Measurements from ENCODE around the gene SYNGAP1. TPM values are rescaled to one million over a fixed set of nuclear protein-coding genes. Genes with fewer than 3 reads are reported as not detected.

The SYNGAP1 gene
- total and polyA plus RNA-seq, 5 donors, result 8.0 to 13.2 (median 8.6) TPM

DNA sequence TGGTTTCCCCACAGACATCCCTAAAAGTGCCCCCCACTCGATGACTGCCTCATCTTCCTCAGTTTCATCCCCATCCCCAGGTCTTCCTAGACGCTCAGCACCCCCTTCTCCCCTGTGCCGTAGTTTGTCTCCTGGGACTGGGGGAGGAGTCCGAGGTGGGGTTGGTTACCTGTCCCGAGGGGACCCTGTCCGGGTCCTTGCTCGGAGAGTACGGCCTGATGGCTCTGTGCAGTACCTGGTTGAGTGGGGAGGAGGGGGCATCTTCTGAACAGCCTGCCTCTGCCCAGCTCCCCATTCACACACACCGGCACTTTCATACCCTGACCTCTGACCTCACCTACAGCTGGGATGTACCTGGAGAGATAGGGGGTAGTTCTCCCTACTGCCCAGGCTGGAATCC lies 4.0 kb upstream of the SYNGAP1 start:
- DNase-seq, result no peak
- no peak for ATAC-seq
- Histone ChIP-seq H3K4me3 (ENCODE audit: low read length) (no peak overlapping the region), H3K27ac (ENCODE audit: low read length) (no peak overlapping the region), H3K4me1 (ENCODE audit: control insufficient read depth, insufficient read depth, low read length) (peaks cover 9% of the 10 kb centered on the region), H3K9me3 (ENCODE audit: control insufficient read depth, low read length) (no peaks in the 10 kb centered on the region), H3K27me3 (ENCODE audit: control insufficient read depth, insufficient read depth) (no peaks in the 10 kb centered on the region)
- intact Hi-C loops (cut with DNase I), result no loop called here
- 69% methylated on average over 9 of the region's 9 CpGs for WGBS

GRCh38 chr6:33416386-33417127 lies 3.3 kb upstream of the SYNGAP1 start:
- H3K4me3 ChIP-seq (ENCODE audit: low read length), result peak overlapping the region; percentile 69
- H3K27ac ChIP-seq (ENCODE audit: low read length), result no peak overlapping the region
- DNase-seq, result no peak
- no peak for ATAC-seq
- no peaks in the 10 kb centered on the region for H3K9me3 ChIP-seq (ENCODE audit: control insufficient read depth, low read length)
- intact Hi-C loops (cut with DNase I), result no loop called here
- WGBS, result 53% methylated on average over 12 of the region's 12 CpGs
- H3K27me3 ChIP-seq (ENCODE audit: control insufficient read depth, insufficient read depth), result no peaks in the 10 kb centered on the region
- H3K4me1 ChIP-seq (ENCODE audit: control insufficient read depth, insufficient read depth, low read length), result peaks cover 9% of the 10 kb centered on the region

DNA sequence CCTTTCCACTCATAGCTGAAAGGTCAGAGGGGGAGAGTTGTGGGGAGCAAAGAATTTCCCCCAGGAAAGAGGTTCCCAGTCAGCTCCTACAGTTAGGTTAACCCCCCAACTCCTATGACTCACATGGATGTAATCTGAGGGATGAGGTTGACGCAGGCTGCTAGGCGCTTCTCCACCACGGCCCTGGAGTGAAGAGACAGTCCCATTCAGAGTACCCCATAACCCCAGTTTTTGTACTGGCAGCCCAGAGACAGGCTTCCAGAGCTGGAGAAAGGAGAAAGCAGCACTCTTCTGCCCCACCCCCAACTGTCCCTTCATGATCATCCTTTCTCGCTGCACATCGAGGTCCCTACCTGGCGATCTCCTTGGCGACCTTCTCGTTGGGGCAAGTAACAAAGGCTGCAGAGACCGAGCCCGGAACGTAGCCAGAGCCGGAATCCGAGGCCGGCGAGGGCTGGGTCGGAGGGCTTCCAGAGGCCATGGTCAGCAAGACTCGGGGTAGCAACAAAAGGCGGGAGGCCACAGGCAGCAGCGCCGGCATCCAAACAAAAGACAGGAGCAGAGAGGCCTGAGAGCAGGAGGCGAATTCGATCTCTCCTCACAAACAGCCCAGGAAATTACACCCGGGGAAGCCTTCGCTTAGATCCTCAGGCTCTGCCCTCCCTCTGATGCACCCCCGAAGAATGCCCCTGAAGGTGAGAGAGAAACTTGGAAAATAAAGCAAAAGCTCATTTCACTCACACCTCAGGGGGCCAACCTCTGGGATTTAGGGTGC lies 2.5 kb upstream of the SYNGAP1 start:
- Histone ChIP-seq H3K4me1 (ENCODE audit: control insufficient read depth, insufficient read depth, low read length) (peaks cover 9% of the 10 kb centered on the region), H3K9me3 (ENCODE audit: control insufficient read depth, low read length) (no peaks in the 10 kb centered on the region), H3K4me3 (ENCODE audit: low read length) (peak overlapping the region; percentile 69), H3K27ac (ENCODE audit: low read length) (peak overlapping the region; percentile 71), H3K27me3 (ENCODE audit: control insufficient read depth, insufficient read depth) (no peaks in the 10 kb centered on the region)
- no peak for DNase-seq
- WGBS, result 3% methylated on average over 25 of the region's 25 CpGs
- intact Hi-C loops (cut with DNase I), result no loop called here
- ATAC-seq, result no peak

- Histone ChIP-seq H3K27me3 (ENCODE audit: control insufficient read depth, insufficient read depth) (no peaks in the 10 kb centered on the region), H3K4me3 (ENCODE audit: low read length) (peak within 1 kb of the TSS; percentile 69), H3K4me1 (ENCODE audit: control insufficient read depth, insufficient read depth, low read length) (peaks cover 9% of the 10 kb centered on the region), H3K9me3 (ENCODE audit: control insufficient read depth, low read length) (no peaks in the 10 kb centered on the region), H3K27ac (ENCODE audit: low read length) (peak within 1 kb of the TSS; percentile 96)
- DNase-seq (peak; percentile 100), ATAC-seq (peak; percentile 95)
- intact Hi-C loops (cut with DNase I), result no loop called here
- under 1% methylated on average over 51 of the region's 51 CpGs for WGBS
These were observed 1.8 kb upstream of the SYNGAP1 start, which contains the start of gene CUTA for GRCh38 chr6:33417903-33418689. Gene CUTA, minus strand, starts transcription at chr6:33418107. Its CDS starts 107 bp downstream, at chr6:33418000.

DNA sequence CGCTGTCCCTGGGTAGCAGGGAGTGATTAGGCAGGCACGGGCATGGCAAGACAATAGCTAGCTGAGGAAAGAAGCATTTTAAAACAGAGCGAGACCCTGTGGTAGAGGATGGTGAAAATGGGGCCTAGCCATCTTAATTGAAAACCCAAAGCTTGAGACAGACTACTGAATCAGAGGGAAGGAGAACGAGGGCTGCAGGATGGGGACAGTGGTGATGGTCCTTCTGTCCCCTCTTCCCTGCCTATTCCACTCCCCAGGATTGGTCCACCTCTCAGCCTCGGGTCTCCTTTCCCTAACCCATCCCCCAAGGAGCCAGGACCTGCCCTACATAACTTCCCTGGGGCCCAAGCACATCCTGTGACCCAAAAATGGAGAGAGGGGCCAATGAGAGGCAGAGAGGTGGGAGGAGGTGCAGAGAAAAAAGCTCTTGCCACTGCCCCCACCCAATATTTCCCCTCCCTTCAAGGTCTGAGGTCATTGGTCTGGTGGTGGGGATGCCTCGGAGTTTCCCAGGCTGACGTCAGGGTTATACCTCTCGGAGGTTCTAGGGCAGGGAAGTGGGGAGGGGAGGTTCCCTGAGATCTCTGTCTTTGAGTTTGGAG lies 1.1 kb upstream of the SYNGAP1 start:
- Histone ChIP-seq H3K4me3 (ENCODE audit: low read length) (peak overlapping the region; percentile 37), H3K27me3 (ENCODE audit: control insufficient read depth, insufficient read depth) (no peaks in the 10 kb centered on the region), H3K9me3 (ENCODE audit: control insufficient read depth, low read length) (no peaks in the 10 kb centered on the region), H3K27ac (ENCODE audit: low read length) (peak overlapping the region; percentile 96), H3K4me1 (ENCODE audit: control insufficient read depth, insufficient read depth, low read length) (peaks cover 9% of the 10 kb centered on the region)
- 37% methylated on average over 8 of the region's 8 CpGs for WGBS
- DNase-seq (no peak), ATAC-seq (no peak)
- intact Hi-C loops (cut with DNase I), result no loop called here

DNA sequence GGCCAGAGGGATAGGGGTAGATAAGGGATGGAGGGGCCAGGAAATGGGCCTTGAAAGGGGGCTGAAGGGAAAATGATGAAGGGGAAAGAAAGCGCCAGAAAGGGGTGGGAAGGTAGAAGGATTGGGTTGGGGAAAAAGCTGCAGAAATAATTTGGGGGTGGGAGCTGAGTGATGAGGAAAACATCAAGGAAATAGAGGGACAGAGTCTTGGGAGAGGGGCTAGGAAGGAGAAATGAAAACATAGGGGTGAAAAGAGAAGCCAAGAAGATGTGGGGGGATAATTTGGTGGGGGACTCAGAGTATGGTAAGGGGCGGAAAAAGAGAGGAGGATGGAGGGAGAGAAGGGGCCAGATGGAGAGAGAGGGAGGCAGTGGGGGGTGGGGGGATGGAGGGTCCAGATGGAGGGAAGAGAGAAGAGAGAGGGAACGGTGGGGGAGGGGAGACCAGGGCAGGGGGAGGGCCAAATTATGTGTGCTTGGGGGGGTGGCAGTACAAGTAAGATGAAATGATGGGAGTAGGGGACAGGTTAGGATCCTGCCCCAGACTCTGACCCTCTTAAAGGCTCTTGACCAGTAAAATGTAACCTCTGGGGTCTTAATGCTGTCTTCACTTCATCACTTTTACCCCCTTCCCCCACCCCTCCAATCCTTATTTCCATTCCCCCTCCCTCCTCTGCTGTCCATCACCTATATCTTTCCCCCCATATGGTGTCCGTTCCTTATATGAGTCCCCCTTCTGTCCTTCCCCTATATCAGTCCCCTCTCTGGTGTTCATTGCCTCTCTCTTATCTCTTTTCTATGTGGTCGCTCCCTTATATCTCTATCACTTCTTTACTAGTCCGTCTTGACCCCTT lies 852 bp downstream of the SYNGAP1 start:
- Histone ChIP-seq H3K4me1 (ENCODE audit: control insufficient read depth, insufficient read depth, low read length) (peaks cover 18% of the 10 kb centered on the region), H3K9me3 (ENCODE audit: control insufficient read depth, low read length) (no peaks in the 10 kb centered on the region), H3K27me3 (ENCODE audit: control insufficient read depth, insufficient read depth) (no peaks in the 10 kb centered on the region), H3K4me3 (ENCODE audit: low read length) (peak overlapping the region; percentile 59), H3K27ac (ENCODE audit: low read length) (no peak overlapping the region)
- DNase-seq (no peak), ATAC-seq (no peak)
- intact Hi-C loops (cut with DNase I), result loop anchor here in 1 of 4 donors (10.0 kb wide), 1 partner anchor 154 kb away; no protein-coding TSS in a partner anchor
- WGBS, result 46% methylated on average over 6 of the region's 6 CpGs

GRCh38 chr6:33421344-33421643 lies 1.4 kb downstream of the SYNGAP1 start:
- intact Hi-C loops (cut with DNase I), result loop anchor here in 1 of 4 donors (10.0 kb wide), 1 partner anchor 154 kb away; no protein-coding TSS in a partner anchor
- Histone ChIP-seq H3K27me3 (ENCODE audit: control insufficient read depth, insufficient read depth) (no peaks in the 10 kb centered on the region), H3K4me1 (ENCODE audit: control insufficient read depth, insufficient read depth, low read length) (peaks cover 18% of the 10 kb centered on the region), H3K4me3 (ENCODE audit: low read length) (no peak overlapping the region), H3K27ac (ENCODE audit: low read length) (no peak overlapping the region), H3K9me3 (ENCODE audit: control insufficient read depth, low read length) (no peaks in the 10 kb centered on the region)
- WGBS, result 71% methylated on average over 2 of the region's 2 CpGs
- DNase-seq (no peak), ATAC-seq (no peak)

GRCh38 chr6:33423777-33424176 lies 3.9 kb downstream of the SYNGAP1 start:
- H3K9me3 ChIP-seq (ENCODE audit: control insufficient read depth, low read length), result no peaks in the 10 kb centered on the region
- no peak overlapping the region for H3K4me3 ChIP-seq (ENCODE audit: low read length)
- ATAC-seq, result no peak
- no peak overlapping the region for H3K27ac ChIP-seq (ENCODE audit: low read length)
- intact Hi-C loops (cut with DNase I), result loop anchor here in 1 of 4 donors (10.0 kb wide), 1 partner anchor 151 kb away; no protein-coding TSS in a partner anchor
- H3K4me1 ChIP-seq (ENCODE audit: control insufficient read depth, insufficient read depth, low read length), result peaks cover 13% of the 10 kb centered on the region
- no peaks in the 10 kb centered on the region for H3K27me3 ChIP-seq (ENCODE audit: control insufficient read depth, insufficient read depth)
- 96% methylated on average over 2 of the region's 2 CpGs for WGBS
- no peak for DNase-seq

- 14% methylated on average over 12 of the region's 12 CpGs for WGBS
- ATAC-seq, result peak in 1 of 2 donors; percentile 0
- Histone ChIP-seq H3K9me3 (ENCODE audit: control insufficient read depth, low read length) (no peaks in the 10 kb centered on the region), H3K4me3 (ENCODE audit: low read length) (peak overlapping the region; percentile 62), H3K27me3 (ENCODE audit: control insufficient read depth, insufficient read depth) (no peaks in the 10 kb centered on the region), H3K4me1 (ENCODE audit: control insufficient read depth, insufficient read depth, low read length) (peaks cover 14% of the 10 kb centered on the region), H3K27ac (ENCODE audit: low read length) (peak overlapping the region; percentile 97)
- no peak for DNase-seq
- intact Hi-C loops (cut with DNase I), result loop anchor here in 1 of 4 donors (10.0 kb wide), 1 partner anchor 150 kb away; no protein-coding TSS in a partner anchor
These were observed 5.2 kb downstream of the SYNGAP1 start for GRCh38 chr6:33424855-33425667.

All from right cardiac atrium (tissue), 5 donors.